ENCODE measurements around the gene LSM6. TPM values are rescaled to one million over a fixed set of nuclear protein-coding genes. Genes with fewer than 3 reads are reported as not detected.

The LSM6 gene
- total RNA-seq, 2 donors from 2014 or later: 15.7 to 17.2 TPM

- ATAC-seq (peak; percentile 27 to 72), DNase-seq (no peak)
- intact Hi-C loops (cut with DNase I): loop anchor here in 1 of 2 donors (5.0 to 10.0 kb wide), 2 partner anchors 43 to 859 kb away; no protein-coding TSS in a partner anchor
Observed at GRCh38 chr4:146235654-146236177, 60.2 kb downstream of the LSM6 start.

GRCh38 chr4:146236216-146236615, 60.7 kb downstream of the LSM6 start:
- ATAC-seq: no peak
- intact Hi-C loops (cut with DNase I): loop anchor here in 1 of 2 donors (5.0 to 10.0 kb wide), 2 partner anchors 44 to 859 kb away; no protein-coding TSS in a partner anchor
- DNase-seq: no peak

GRCh38 chr4:146237092-146237491, 61.6 kb downstream of the LSM6 start:
- ATAC-seq (no peak), DNase-seq (no peak)
- intact Hi-C loops (cut with DNase I): loop anchor here in 1 of 2 donors (5.0 to 10.0 kb wide), 2 partner anchors 45 to 858 kb away; no protein-coding TSS in a partner anchor

GRCh38 chr4:146238107-146238506, 62.6 kb downstream of the LSM6 start:
- ATAC-seq: no peak
- intact Hi-C loops (cut with DNase I): loop anchor here in 1 of 2 donors (5.0 to 10.0 kb wide), 2 partner anchors 46 to 857 kb away; no protein-coding TSS in a partner anchor
- no peak for DNase-seq

Other genes with a start within 250 kb of the LSM6 start
- 10 to 100 TPM; 13.3 to 17.9 TPM for gene ZNF827, start 236.9 kb upstream of the LSM6 start, total RNA-seq
- gene REELD1, start 38.8 kb downstream of the LSM6 start, total RNA-seq: under 1 TPM in 1 of 2 donors, not detected in 1; 0.16 TPM

All from left cardiac atrium (tissue), 4 donors.